Calu3 (cell line): ENCODE results near the gene MS4A10. TPM values are rescaled to one million over a fixed set of nuclear protein-coding genes. Genes with fewer than 3 reads are reported as not detected.

ENCODE experiments used
- BruUV-seq: library from RNA; stranded (reverse); fragments of 400-500 nt; replicated peaks from 2 replicates; lab custom pipeline; 2021; lab: Mats Ljungman, UMichigan
- CTCF ChIA-PET: fragments of 300-600 bp; sonication (Branson Sonifier 250); formaldehyde crosslinking; loops from one replicate; lab custom pipeline; 2022; ENCODE audit warnings: antibody characterized with exemption; lab: Charles Lee
- DNase-seq: peaks from one replicate; pipeline ENCODE4 v3.0.0; 2022
- H3K27ac Mint-ChIP-seq: one replicate; pipeline ENCODE4 v1.8.0; 2022; ENCODE audit warnings: mixed read lengths; ENCODE audit not compliant: unreplicated experiment
- H3K27me3 Mint-ChIP-seq: one replicate; pipeline ENCODE4 v1.8.0; 2022; ENCODE audit warnings: mixed read lengths; ENCODE audit not compliant: unreplicated experiment
- H3K36me3 Mint-ChIP-seq: one replicate; pipeline ENCODE4 v1.8.0; 2022; ENCODE audit warnings: mild to moderate bottlenecking, moderate library complexity, mixed read lengths; ENCODE audit not compliant: insufficient read depth, unreplicated experiment
- H3K4me1 Mint-ChIP-seq: one replicate; pipeline ENCODE4 v1.8.0; 2022; ENCODE audit warnings: mild to moderate bottlenecking, low read depth, mixed read lengths; ENCODE audit not compliant: unreplicated experiment
- H3K4me3 Mint-ChIP-seq: one replicate; pipeline ENCODE4 v1.8.0; 2022; ENCODE audit warnings: mild to moderate bottlenecking, low read depth, moderate library complexity, mixed read lengths; ENCODE audit not compliant: unreplicated experiment
- H3K9me3 Mint-ChIP-seq: one replicate; pipeline ENCODE4 v1.8.0; 2022; ENCODE audit warnings: low read depth, mixed read lengths; ENCODE audit not compliant: unreplicated experiment
- CTCF ChIP-seq: fragments of 200-600 bp; IDR thresholded peaks from one replicate; pipeline ENCODE4 v1.8.0; 2022; ENCODE audit warnings: antibody characterized with exemption; ENCODE audit not compliant: unreplicated experiment
- intact Hi-C: fragments of 100-400 bp; cut with micrococcal nuclease; formaldehyde crosslinking; loops from one replicate; pipeline ENCODE4 v1.10.0; 2022; ENCODE audit not compliant: unreplicated experiment
- total RNA-seq: library from RNA; stranded (reverse); gene quantifications from 2 replicates; pipeline ENCODE4 v1.2.3, GENCODE V29; 2022

MS4A10 gene
- total RNA-seq, 1 experiment from 2014 or later: not detected

GRCh38 chr11:60777106-60777505 is 8.0 kb upstream of the MS4A10 start:
- intact Hi-C loops: no loop called here
- no TSS peak for BruUV-seq
- H3K36me3 Mint-ChIP-seq: no peaks in the 10 kb centered on the region
- no peak for DNase-seq
- CTCF ChIA-PET: interaction anchor here (0.8 to 3.5 kb wide), 4 partner anchors 54 to 122 kb away, joined by 4 to 20 read pairs (median 8); no protein-coding TSS in a partner anchor
- H3K4me1 Mint-ChIP-seq: peaks cover 11% of the 10 kb centered on the region
- no peak for TF ChIP-seq CTCF
- no peak overlapping the region for H3K4me3 Mint-ChIP-seq
- no peaks in the 10 kb centered on the region for H3K9me3 Mint-ChIP-seq
- no peak overlapping the region for H3K27ac Mint-ChIP-seq
- peaks cover 31% of the 10 kb centered on the region for H3K27me3 Mint-ChIP-seq

- H3K4me3 Mint-ChIP-seq: no peak overlapping the region
- intact Hi-C loops: no loop called here
- TF ChIP-seq CTCF: no peak
- H3K4me1 Mint-ChIP-seq: peaks cover 11% of the 10 kb centered on the region
- peaks cover 27% of the 10 kb centered on the region for H3K27me3 Mint-ChIP-seq
- H3K36me3 Mint-ChIP-seq: no peaks in the 10 kb centered on the region
- no TSS peak for BruUV-seq
- H3K27ac Mint-ChIP-seq: no peak overlapping the region
- CTCF ChIA-PET: interaction anchor here (0.8 to 3.5 kb wide), 3 partner anchors 54 to 122 kb away, joined by 4 to 20 read pairs (median 6); no protein-coding TSS in a partner anchor
- DNase-seq: peak; percentile 55
- no peaks in the 10 kb centered on the region for H3K9me3 Mint-ChIP-seq
Measured at GRCh38 chr11:60777572-60777971, 7.6 kb upstream of the MS4A10 start.

GRCh38 chr11:60780065-60780464 is 5.1 kb upstream of the MS4A10 start:
- intact Hi-C loops: no loop called here
- Mint-ChIP-seq H3K36me3 (no peaks in the 10 kb centered on the region), H3K4me3 (no peak overlapping the region), H3K27me3 (peaks cover 2% of the 10 kb centered on the region), H3K9me3 (no peaks in the 10 kb centered on the region), H3K27ac (no peak overlapping the region), H3K4me1 (peaks cover 11% of the 10 kb centered on the region)
- no peak for DNase-seq
- CTCF ChIA-PET: no interaction called here
- BruUV-seq: no TSS peak
- no peak for TF ChIP-seq CTCF

GRCh38 chr11:60780774-60781173 is 4.4 kb upstream of the MS4A10 start:
- CTCF ChIA-PET: no interaction called here

More at GRCh38 chr11:60780774-60781173, 4.4 kb upstream of the MS4A10 start:
- BruUV-seq: no TSS peak
- Mint-ChIP-seq H3K27ac (no peak overlapping the region), H3K9me3 (no peaks in the 10 kb centered on the region), H3K4me1 (peaks cover 11% of the 10 kb centered on the region), H3K36me3 (no peaks in the 10 kb centered on the region), H3K4me3 (no peak overlapping the region), H3K27me3 (peaks cover 7% of the 10 kb centered on the region)
- no peak for TF ChIP-seq CTCF
- intact Hi-C loops: no loop called here
- no peak for DNase-seq
